Panc1 (cell line): ENCODE results near the gene TAS2R60. TPM values are rescaled to one million over a fixed set of nuclear protein-coding genes. Genes with fewer than 3 reads are reported as not detected.

Experiments
- ATAC-seq: fragments of 200-7000 bp; cut with Tn5 transposase; 2 replicates; pipeline ENCODE4 v1.9.1; 2020; ENCODE audit warnings: mild to moderate bottlenecking, moderate library complexity
- BruUV-seq: library from RNA; stranded (reverse); fragments of 400-500 nt; replicated peaks from 2 replicates; lab custom pipeline; 2021; lab: Mats Ljungman, UMichigan
- CTCF ChIA-PET: fragments of 300-600 bp; sonication (Branson Sonifier 250); formaldehyde crosslinking; loops from one replicate; lab custom pipeline; 2022; ENCODE audit warnings: antibody characterized with exemption; lab: Charles Lee
- POLR2A ChIA-PET: fragments of 300-600 bp; sonication (Branson Sonifier 250); formaldehyde crosslinking; loops from one replicate; lab custom pipeline; 2022; ENCODE audit warnings: antibody characterized with exemption; lab: Charles Lee
- DNase-seq: peaks from one replicate; pipeline ENCODE4 v3.0.0-alpha.2; 2010; ENCODE audit warnings: low read depth, low spot score
- H3K27ac ChIP-seq: 2 replicates; pipeline ENCODE4 v1.5.1; 2011; ENCODE audit warnings: mild to moderate bottlenecking, low read length, inconsistent platforms
- H3K27me3 ChIP-seq: fragments of 200-500 bp; sonication (Bioruptor generic); 2 replicates; pipeline ENCODE4 v1.6.0; 2014; ENCODE audit warnings: low read length, inconsistent platforms; ENCODE audit not compliant: control insufficient read depth, insufficient read depth
- H3K36me3 ChIP-seq: fragments of 200-500 bp; sonication (Bioruptor generic); 2 replicates; pipeline ENCODE4 v1.5.1; 2014; ENCODE audit warnings: inconsistent platforms, mild to moderate bottlenecking, low read length, moderate library complexity; ENCODE audit not compliant: control insufficient read depth, insufficient read depth
- H3K4me1 ChIP-seq: 2 replicates; pipeline ENCODE4 v1.5.1; 2011; ENCODE audit warnings: inconsistent platforms, mild to moderate bottlenecking, low read length, moderate library complexity; ENCODE audit not compliant: control insufficient read depth, insufficient read depth
- H3K4me3 ChIP-seq, 2 experiments: 2 replicates each; pipeline ENCODE4 v1.5.1; 2011 to 2012; ENCODE audit warnings: low read depth in 2 of 2, low read length in 2 of 2, mild to moderate bottlenecking in 2 of 2, inconsistent platforms in 1 of 2, moderate library complexity in 1 of 2
- H3K9me3 ChIP-seq: fragments of 200-500 bp; sonication (Bioruptor generic); 2 replicates; pipeline ENCODE4 v1.5.1; 2014; ENCODE audit warnings: low read depth, mild to moderate bottlenecking, inconsistent platforms, low read length, moderate library complexity; ENCODE audit not compliant: control insufficient read depth, insufficient read depth
- POLR2AphosphoS5 ChIP-seq: IDR thresholded peaks from 2 replicates; pipeline ENCODE4 v1.6.1; 2012; ENCODE audit warnings: mild to moderate bottlenecking, low read depth, low read length, moderate library complexity
- SIN3A ChIP-seq: IDR thresholded peaks from 2 replicates; pipeline ENCODE4 v1.6.1; 2012; ENCODE audit warnings: low read depth, mild to moderate bottlenecking, low read length, moderate library complexity, borderline replicate concordance; ENCODE audit not compliant: insufficient read depth
- TCF7L2 ChIP-seq: IDR thresholded peaks from 2 replicates; pipeline ENCODE4 v1.6.1; 2011; ENCODE audit warnings: mild to moderate bottlenecking, low read depth, low read length, inconsistent platforms
- in situ Hi-C: cut with HindIII; loops from 2 replicates; pipeline ENCODE4 v1.10.0; 2016; ENCODE audit warnings: low sequenced_read_pairs, low pct_unique_long_range_greater_than_20kb
- intact Hi-C: fragments of 100-400 bp; cut with micrococcal nuclease; formaldehyde crosslinking; loops from one replicate; pipeline ENCODE4 v1.10.0; 2022; ENCODE audit not compliant: unreplicated experiment
- total RNA-seq: library from RNA; stranded (reverse); gene quantifications from one replicate; pipeline ENCODE4 v1.2.1, GENCODE V29; 2021; ENCODE audit not compliant: unreplicated experiment
- TF ChIP-seq, protein P1 (sequence below), 2 experiments: IDR thresholded peaks; 2 replicates each; pipeline ENCODE4 v1.6.1; 2011 to 2012; ENCODE audit warnings: low read depth in 2 of 2, control low read depth in 1 of 2, low read length in 1 of 2, mild to moderate bottlenecking in 1 of 2, moderate library complexity in 1 of 2; ENCODE audit not compliant: insufficient read depth in 1 of 2
- TF ChIP-seq, protein P2 (sequence below): fragments of 450-650 bp; IDR thresholded peaks from 2 replicates; pipeline ENCODE4 v1.5.1; 2017; ENCODE audit warnings: mild to moderate bottlenecking

Gene TAS2R60
- total RNA-seq, 1 experiment from 2014 or later: not detected

GRCh38 chr7:143455942-143456341, 12.7 kb downstream of the TAS2R60 start:
- ChIA-PET POLR2A (no interaction called here), CTCF (no interaction called here)
- no peak for DNase-seq
- no peak for ATAC-seq
- no peak overlapping the region for H3K4me3 ChIP-seq
- H3K36me3 ChIP-seq: no peaks in the 10 kb centered on the region
- H3K4me1 ChIP-seq: no peaks in the 10 kb centered on the region
- H3K27ac ChIP-seq: no peak overlapping the region
- no peaks in the 10 kb centered on the region; the same call in none of the 2 replicates for H3K27me3 ChIP-seq
- in situ Hi-C loops: no loop called here
- intact Hi-C loops: no loop called here
- no peaks in the 10 kb centered on the region for H3K9me3 ChIP-seq
- no TSS peak for BruUV-seq
- no peak for TF ChIP-seq POLR2AphosphoS5
- TF ChIP-seq TCF7L2: no peak
- TF ChIP-seq, protein P1, sequence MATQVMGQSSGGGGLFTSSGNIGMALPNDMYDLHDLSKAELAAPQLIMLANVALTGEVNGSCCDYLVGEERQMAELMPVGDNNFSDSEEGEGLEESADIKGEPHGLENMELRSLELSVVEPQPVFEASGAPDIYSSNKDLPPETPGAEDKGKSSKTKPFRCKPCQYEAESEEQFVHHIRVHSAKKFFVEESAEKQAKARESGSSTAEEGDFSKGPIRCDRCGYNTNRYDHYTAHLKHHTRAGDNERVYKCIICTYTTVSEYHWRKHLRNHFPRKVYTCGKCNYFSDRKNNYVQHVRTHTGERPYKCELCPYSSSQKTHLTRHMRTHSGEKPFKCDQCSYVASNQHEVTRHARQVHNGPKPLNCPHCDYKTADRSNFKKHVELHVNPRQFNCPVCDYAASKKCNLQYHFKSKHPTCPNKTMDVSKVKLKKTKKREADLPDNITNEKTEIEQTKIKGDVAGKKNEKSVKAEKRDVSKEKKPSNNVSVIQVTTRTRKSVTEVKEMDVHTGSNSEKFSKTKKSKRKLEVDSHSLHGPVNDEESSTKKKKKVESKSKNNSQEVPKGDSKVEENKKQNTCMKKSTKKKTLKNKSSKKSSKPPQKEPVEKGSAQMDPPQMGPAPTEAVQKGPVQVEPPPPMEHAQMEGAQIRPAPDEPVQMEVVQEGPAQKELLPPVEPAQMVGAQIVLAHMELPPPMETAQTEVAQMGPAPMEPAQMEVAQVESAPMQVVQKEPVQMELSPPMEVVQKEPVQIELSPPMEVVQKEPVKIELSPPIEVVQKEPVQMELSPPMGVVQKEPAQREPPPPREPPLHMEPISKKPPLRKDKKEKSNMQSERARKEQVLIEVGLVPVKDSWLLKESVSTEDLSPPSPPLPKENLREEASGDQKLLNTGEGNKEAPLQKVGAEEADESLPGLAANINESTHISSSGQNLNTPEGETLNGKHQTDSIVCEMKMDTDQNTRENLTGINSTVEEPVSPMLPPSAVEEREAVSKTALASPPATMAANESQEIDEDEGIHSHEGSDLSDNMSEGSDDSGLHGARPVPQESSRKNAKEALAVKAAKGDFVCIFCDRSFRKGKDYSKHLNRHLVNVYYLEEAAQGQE (IDR thresholded peaks at IDR 0.05; ENCODE audit: insufficient read depth in 1 of 2, low read depth in 2 of 2, low read length in 1 of 2): no peak
- TF ChIP-seq, protein P2, sequence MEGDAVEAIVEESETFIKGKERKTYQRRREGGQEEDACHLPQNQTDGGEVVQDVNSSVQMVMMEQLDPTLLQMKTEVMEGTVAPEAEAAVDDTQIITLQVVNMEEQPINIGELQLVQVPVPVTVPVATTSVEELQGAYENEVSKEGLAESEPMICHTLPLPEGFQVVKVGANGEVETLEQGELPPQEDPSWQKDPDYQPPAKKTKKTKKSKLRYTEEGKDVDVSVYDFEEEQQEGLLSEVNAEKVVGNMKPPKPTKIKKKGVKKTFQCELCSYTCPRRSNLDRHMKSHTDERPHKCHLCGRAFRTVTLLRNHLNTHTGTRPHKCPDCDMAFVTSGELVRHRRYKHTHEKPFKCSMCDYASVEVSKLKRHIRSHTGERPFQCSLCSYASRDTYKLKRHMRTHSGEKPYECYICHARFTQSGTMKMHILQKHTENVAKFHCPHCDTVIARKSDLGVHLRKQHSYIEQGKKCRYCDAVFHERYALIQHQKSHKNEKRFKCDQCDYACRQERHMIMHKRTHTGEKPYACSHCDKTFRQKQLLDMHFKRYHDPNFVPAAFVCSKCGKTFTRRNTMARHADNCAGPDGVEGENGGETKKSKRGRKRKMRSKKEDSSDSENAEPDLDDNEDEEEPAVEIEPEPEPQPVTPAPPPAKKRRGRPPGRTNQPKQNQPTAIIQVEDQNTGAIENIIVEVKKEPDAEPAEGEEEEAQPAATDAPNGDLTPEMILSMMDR: no peak
- TF ChIP-seq SIN3A: no peak

GRCh38 chr7:143456992-143457793, 13.9 kb downstream of the TAS2R60 start:
- H3K9me3 ChIP-seq: no peaks in the 10 kb centered on the region
- ChIA-PET CTCF (no interaction called here), POLR2A (no interaction called here)
- intact Hi-C loops: no loop called here
- no peaks in the 10 kb centered on the region for H3K4me1 ChIP-seq
- no peak for DNase-seq
- H3K36me3 ChIP-seq: no peaks in the 10 kb centered on the region
- no peak overlapping the region for H3K27ac ChIP-seq
- H3K27me3 ChIP-seq: no peaks in the 10 kb centered on the region
- in situ Hi-C loops: no loop called here
- BruUV-seq: no TSS peak
- no peak for ATAC-seq
- no peak overlapping the region for H3K4me3 ChIP-seq
- TF ChIP-seq TCF7L2 (no peak), POLR2AphosphoS5 (no peak), SIN3A (no peak)
- TF ChIP-seq, protein P1 (IDR thresholded peaks at IDR 0.05; ENCODE audit: insufficient read depth in 1 of 2, low read depth in 2 of 2, low read length in 1 of 2): no peak
- TF ChIP-seq, protein P2: no peak
